ENCODE results near the gene CHPT1. TPM values are rescaled to one million over a fixed set of nuclear protein-coding genes. Genes with fewer than 3 reads are reported as not detected.
"Not testable (repeated sequence)": the region's sequence is repeated elsewhere in the genome, so short reads cannot be mapped to it uniquely, and the experiment has no call there.

CHPT1 gene
- 38.1 TPM for total RNA-seq

DNA sequence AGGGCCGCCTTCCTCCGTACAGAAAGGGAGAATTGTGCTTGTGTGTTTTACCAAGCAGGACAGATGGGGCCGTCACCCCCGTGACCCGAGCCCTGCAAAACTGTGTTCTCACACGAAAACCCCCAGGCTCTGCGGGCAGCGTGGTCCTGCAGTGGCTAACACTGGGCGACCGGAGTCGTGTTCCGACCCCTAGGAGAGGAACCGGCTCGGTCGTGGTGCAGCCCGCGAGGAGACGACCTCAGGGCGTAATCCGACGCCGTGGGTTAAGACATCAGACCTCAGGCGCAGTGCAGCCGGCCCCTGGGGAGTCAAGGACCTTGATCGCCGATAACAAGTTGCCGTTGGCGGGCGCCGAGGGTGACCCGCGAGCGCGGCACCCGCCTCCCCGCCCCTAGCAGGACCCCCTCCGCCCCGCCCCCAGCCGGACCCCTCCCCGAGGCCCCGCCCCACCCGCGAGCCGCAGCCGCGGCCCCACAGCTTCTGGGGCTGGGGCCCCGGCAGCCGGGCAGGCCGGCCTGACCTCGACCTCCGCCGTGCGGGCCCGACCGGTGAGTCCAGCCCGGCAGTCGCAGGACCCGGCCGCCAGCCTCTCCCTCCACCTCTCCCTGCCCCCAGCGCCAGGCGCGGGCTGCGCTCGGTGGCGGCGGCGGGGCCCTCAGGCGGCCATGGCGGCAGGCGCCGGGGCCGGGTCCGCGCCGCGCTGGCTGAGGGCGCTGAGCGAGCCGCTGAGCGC is at the start of gene CHPT1:
TSS of gene CHPT1 (plus strand) at position 444 of the 733 bp plus-strand sequence. CDS start at position 666, 222 bp downstream.
- peak; percentile 45 for DNase-seq

- no peak for DNase-seq
These were observed 49.7 kb upstream of the CHPT1 start for GRCh38 chr12:101647711-101648110.

DNA sequence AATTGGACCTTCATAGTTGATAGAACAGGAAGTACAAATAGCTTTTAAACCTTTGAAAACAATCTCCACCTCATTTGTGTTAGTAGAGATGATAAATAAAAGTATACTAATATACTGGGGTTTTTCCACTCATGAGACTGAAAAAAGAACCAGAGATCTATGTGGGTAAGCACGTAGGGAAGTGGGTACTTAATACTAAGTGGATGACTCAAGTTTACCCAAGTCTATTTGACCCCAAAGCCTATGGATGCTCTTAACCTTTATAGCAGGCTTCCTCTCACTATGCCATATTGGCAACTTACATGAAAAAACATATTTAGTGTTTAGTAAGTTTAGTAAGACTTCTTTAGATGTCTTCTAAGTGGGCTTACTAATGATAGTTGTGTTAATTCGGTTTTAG is 49.2 kb upstream of the CHPT1 start:
- no peak for DNase-seq

GRCh38 chr12:101650346-101651117 is 46.9 kb upstream of the CHPT1 start:
- no peak for DNase-seq

GRCh38 chr12:101653030-101653429 is 44.4 kb upstream of the CHPT1 start:
- no peak for DNase-seq

DNA sequence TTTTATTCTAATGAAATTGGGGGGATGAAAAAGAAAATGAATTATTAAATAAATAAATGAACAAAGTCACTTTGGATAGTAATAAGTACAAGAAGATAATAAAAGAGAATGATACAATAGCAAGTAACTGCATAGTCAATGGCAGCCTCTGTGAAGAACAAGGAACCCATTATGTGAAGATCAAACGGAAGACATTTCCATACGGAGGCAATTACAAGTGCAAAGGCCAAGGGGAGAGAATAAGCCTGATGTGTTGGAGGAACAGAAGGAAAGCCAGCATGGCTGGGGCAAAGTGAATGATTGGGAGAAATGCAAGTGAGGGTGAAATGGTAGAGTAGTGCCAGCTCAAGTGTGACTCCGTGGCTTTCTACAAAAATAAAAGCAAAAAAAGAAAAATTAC is 43.9 kb upstream of the CHPT1 start:
- no peak for DNase-seq

GRCh38 chr12:101654442-101654841 is 43.0 kb upstream of the CHPT1 start:
- no peak for DNase-seq

DNA sequence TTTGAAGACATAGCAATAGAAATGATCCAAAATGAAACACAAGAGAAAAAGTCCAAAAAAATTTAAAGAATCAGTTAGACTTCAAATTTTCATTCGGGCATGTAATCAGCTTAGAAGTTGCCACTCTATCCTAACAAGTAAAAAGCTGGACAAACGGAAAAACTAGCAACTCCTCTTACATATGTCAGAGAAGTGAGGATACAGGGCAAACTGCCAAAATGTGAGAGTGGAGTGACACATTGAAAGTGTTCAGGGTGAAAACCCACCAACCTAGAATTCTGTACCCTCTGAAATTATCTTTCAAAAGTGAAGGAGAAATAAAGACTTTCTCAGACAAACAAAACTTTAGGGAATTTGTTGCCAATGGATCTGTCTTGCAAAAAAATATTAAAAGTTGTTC is 42.0 kb upstream of the CHPT1 start:
- no peak for DNase-seq

DNA sequence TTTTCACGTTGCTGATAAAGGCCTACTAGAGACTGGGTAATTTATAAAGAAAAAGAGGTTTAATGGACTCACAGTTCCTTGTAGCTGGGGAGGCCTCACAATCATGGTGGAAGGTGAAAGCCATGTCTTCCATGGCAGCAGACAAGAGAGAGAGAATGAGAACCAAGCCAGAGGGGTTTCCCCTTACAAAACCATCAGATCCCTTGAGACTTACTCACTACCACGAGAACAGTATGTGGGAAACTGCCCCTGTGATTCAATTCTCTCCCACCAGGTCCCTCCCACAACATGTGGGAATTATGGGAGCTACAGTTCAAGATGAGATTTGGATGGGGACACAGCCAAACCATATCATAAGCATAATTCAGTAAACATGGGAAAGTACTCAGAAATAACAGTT is 36.8 kb upstream of the CHPT1 start:
- not testable (repeated sequence) for DNase-seq

GRCh38 chr12:101663298-101663697 is 34.1 kb upstream of the CHPT1 start:
- no peak for DNase-seq

GRCh38 chr12:101664992-101665391 is 32.4 kb upstream of the CHPT1 start:
- no peak for DNase-seq

- DNase-seq = no peak
These were observed 31.2 kb upstream of the CHPT1 start for GRCh38 chr12:101666052-101666728.

GRCh38 chr12:101667591-101667990 is 29.8 kb upstream of the CHPT1 start:
- no peak for DNase-seq

- DNase-seq = no peak
These were observed 27.3 kb upstream of the CHPT1 start for GRCh38 chr12:101670007-101670671.

GRCh38 chr12:101671157-101671791 is 26.2 kb upstream of the CHPT1 start:
- DNase-seq = no peak

- DNase-seq = no peak
These were observed 25.6 kb upstream of the CHPT1 start for GRCh38 chr12:101671833-101672232.

DNA sequence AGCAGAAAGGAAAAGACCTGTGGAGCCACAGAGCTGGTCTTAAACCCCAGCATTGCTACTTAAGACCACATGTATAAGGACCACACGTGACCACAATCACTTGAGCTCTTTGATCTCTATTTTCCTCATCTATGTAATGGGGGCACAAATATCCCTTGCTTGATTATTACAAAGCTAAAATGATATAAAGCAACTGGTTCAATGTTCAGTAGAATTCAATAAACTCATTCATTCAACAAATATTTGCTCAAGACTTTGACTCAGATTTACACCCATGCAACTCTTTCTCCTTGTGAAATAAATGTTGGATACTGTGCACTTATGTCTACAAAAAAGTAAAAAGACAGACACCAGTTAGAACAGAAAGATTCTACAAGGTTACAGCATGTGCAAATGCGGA is 21.9 kb upstream of the CHPT1 start:
- DNase-seq = no peak

GRCh38 chr12:101676497-101676896 is 20.9 kb upstream of the CHPT1 start:
- DNase-seq = not testable (repeated sequence)

- DNase-seq = no peak
These were observed 19.4 kb upstream of the CHPT1 start for GRCh38 chr12:101678081-101678480.

DNA sequence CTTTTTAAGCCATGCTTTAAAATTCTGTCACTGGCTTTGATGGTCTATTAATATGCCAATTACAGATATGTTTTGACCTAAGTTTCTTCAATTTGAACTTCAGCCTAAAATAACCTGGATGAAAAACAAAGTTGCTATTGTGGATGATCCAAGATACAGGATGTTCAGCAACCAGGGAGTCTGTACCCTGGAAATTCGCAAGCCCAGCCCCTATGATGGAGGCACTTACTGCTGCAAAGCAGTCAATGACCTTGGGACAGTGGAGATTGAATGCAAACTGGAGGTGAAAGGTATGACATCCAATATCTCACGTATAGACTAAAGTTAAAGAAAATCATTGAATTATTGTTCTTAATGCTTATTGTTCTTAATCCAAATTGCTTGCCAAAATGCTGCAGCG is 17.2 kb upstream of the CHPT1 start:
- no peak for DNase-seq

DNA sequence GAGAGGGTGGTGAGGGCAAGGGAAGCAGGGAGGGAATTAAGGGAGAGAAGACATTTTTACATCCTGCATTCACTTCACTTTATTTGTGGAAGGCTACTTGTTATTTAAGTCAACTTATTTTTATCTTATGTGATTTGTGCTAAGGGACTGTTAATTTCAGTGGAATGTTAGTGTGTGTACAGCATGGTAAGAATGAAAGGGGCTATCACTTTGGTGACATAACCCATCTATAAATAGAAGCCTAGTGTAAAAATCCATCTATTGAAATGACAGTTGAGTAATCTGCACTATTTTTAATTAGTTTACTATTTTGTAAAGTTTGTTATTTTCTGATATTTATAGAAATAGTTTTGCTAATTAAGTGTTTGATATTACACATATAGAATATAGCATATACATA is 16.8 kb upstream of the CHPT1 start:
- DNase-seq = no peak

GRCh38 chr12:101681627-101682026 is 15.8 kb upstream of the CHPT1 start:
- DNase-seq = not testable (repeated sequence)
